Gastroesophageal sphincter (tissue), 3 donors: ENCODE results near the gene ADAM8.

Experiments
- CTCF ChIP-seq, 4 experiments: fragments of 200-600 bp in 2 of 4; fragments of 450-650 bp in 2 of 4; sonication (generic) in 1 of 4; IDR thresholded peaks; one replicate each; pipeline ENCODE4 v1.5.1; 2017 to 2019; ENCODE audit warnings: antibody characterized with exemption in 4 of 4, mild to moderate bottlenecking in 2 of 4, moderate library complexity in 2 of 4
- EP300 ChIP-seq: sonication (generic); formaldehyde crosslinking; IDR thresholded peaks from one replicate; pipeline ENCODE4 v1.6.1; 2017; ENCODE audit warnings: antibody characterized with exemption, mild to moderate bottlenecking
- POLR2A ChIP-seq, 2 donors: fragments of 450-650 bp; IDR thresholded peaks; one replicate each; pipeline ENCODE4 v1.6.1; 2017; ENCODE audit warnings: antibody characterized with exemption in 2 of 2, mild to moderate bottlenecking in 2 of 2, moderate library complexity in 1 of 2
- POLR2AphosphoS5 ChIP-seq: sonication (generic); formaldehyde crosslinking; IDR thresholded peaks from one replicate; pipeline ENCODE4 v1.6.1; 2017; ENCODE audit warnings: antibody characterized with exemption

GRCh38 chr10:133226251-133226808 lies 50.3 kb downstream of the ADAM8 start:
- TF ChIP-seq CTCF (IDR thresholded peaks at IDR 0.05) (no peak), EP300 (no peak), POLR2AphosphoS5 (no peak), POLR2A (IDR thresholded peaks at IDR 0.05) (no peak)
